ENCODE measurements around the gene PCSK5. TPM values are rescaled to one million over a fixed set of nuclear protein-coding genes. Genes with fewer than 3 reads are reported as not detected.

PCSK5 gene
- polyA plus RNA-seq, 1 donor, result 11.3 TPM

DNA sequence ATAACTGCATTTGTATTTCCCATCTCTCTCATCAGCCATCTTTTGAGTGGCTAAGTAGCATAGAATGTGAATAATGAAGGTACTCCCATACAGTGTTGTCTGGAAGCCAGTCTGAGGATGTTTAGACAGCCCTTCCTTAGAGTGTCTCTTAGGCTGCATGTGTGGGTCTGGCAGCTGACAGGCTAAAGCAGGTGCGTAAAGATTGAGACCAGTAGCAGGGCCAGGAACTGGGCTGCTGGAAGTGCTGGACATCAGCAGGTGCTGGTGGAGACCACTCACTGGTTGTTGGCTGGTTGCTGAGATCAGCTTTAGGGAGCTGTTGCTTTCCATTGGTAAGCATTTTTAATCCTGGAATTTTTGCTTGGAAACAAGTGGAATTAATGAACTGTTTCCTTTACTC, 197.5 kb downstream of the PCSK5 start:
- no peak for DNase-seq

- no peak for DNase-seq
Observed at GRCh38 chr9:76090330-76090729, 199.9 kb downstream of the PCSK5 start.

GRCh38 chr9:76090909-76091308, 200.4 kb downstream of the PCSK5 start:
- DNase-seq, result no peak

- DNase-seq, result no peak
Observed at GRCh38 chr9:76092572-76092971, 202.1 kb downstream of the PCSK5 start.

DNA sequence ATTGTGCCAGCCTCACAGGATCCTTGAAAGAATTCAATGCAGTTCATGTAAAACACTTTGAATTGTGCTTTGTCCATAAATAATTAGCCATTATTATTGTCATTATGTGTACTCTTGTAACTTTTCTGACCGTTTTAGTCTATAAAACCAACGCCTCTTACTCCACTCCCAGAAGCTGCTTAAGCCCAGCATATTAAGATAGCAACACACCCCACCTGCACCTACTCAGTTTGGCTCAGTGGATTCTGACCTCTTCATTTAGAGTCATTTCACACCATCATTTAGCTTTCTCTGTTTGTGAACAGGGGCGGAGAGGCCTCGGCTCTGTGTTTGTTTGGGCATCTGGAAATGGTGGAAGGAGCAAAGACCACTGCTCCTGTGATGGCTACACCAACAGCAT, 205.1 kb downstream of the PCSK5 start:
- no peak for DNase-seq

DNA sequence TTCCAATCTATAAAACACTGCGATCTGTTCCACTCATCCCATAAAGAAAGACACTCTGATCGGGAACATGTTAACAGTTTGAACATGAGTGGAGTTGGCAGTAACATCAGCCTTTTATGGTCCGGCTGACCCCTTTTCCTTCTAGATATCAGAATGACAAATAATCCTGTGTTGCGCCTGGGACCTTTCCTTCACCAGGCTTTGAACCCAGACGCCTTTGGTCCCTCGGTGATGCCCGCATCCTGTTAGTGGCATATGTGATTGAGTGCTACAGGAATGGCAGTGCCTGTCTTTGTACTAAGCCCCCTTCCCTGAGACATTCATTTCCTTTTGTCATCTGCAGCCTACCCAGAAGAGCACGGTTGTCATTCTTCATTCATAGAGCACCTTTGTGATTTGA, 209.0 kb downstream of the PCSK5 start:
- no peak for DNase-seq

DNA sequence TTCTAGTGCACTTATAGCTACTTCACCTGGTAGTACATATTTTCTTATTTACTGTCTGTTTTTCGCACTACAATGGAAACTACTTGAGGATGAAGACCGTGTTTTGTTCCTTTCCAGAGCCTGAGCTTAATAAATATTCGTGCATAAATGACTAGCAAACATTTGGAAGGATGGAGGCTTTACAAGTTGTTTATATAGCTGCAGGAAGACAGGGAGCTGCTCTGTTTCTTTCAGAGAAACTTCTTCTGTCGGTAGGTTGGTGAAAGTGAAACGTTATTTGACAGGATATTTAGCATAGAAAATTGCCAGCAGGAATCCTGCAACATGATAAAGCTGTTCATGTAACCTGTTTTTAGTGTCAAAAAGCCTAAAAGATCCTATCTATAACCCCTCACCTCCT, 210.6 kb downstream of the PCSK5 start:
- DNase-seq, result no peak

- no peak for DNase-seq
Observed at GRCh38 chr9:76101491-76101890, 211.0 kb downstream of the PCSK5 start.

GRCh38 chr9:76101947-76102346, 211.5 kb downstream of the PCSK5 start:
- DNase-seq, result no peak

DNA sequence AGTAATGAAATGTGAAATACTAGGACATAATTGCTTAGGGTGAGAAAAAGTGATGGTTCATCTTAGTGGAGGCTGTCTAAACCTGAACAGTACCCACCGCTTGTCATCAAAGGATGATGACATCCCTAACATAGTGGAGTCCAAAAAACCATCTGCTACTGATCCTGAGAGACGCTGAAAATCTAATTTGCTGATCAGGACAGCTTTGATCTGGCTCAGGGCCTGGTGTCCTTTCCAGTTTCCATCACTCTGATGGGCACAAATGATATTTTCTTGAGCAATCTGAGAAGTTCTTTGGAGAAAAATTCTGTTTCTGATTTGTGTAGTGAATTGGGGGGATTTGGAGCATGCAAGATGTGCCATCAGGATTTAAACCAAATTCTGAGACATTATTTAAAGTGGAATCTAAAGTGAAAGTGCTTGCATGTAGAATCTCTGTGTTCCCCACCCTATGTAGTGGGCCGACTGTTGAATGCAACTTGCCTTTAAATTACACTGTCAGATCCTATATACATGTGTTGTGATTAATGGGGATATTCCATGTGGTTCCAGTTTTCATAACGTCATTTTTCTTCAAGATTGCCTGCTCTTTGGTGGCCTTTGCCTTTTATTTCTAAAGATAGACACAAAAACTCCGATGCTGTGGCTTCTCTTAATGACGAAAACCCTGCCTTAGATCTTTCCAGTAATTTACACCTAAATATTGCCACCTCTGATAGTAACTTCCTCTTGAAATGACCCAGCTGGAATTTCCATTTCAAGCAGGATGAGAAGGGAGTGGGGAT, 213.2 kb downstream of the PCSK5 start:
- DNase-seq, result no peak

DNA sequence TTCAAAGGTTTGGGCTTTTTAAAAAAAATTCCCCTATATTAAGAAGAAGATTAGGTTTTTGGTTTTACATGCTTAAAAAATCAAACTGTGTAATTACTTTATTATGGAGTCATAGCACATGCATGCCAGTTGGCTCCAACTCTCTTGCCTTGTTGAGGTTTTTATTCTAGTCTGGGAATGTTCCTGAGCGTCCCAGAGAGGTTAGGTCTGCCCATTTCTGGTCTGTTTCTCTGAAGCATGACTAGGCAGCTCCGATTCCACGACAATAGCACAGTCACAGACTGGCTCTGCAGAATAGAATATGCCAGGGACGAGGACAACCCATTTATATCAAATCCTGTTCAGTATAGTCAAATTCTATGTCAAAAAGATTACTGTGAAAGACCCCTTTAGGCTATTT, 217.0 kb downstream of the PCSK5 start:
- DNase-seq, result peak; percentile 58

DNA sequence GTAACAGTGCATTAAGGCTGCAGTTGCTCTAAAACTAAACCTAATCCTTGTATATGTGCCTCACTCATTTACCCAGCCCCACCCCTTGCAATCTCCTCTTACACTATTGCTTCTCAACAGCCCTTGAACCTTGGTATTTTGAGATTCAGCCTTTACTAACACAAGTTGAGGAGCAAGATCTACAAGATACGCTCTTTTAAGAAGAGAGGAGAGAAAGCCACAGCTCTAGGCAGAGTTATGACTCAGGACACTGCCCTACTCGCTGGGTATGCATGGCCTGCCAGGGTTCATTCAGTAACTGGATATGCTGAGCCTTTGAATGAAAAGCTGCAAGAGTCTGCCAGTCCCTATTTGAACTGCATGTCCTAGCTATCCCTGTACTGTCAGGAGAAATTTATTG, 219.5 kb downstream of the PCSK5 start:
- no peak for DNase-seq

- no peak for DNase-seq
Observed at GRCh38 chr9:76112151-76112550, 221.7 kb downstream of the PCSK5 start.

GRCh38 chr9:76114144-76114543, 223.7 kb downstream of the PCSK5 start:
- DNase-seq, result peak; percentile 56

GRCh38 chr9:76115396-76115795, 224.9 kb downstream of the PCSK5 start:
- no peak for DNase-seq

DNA sequence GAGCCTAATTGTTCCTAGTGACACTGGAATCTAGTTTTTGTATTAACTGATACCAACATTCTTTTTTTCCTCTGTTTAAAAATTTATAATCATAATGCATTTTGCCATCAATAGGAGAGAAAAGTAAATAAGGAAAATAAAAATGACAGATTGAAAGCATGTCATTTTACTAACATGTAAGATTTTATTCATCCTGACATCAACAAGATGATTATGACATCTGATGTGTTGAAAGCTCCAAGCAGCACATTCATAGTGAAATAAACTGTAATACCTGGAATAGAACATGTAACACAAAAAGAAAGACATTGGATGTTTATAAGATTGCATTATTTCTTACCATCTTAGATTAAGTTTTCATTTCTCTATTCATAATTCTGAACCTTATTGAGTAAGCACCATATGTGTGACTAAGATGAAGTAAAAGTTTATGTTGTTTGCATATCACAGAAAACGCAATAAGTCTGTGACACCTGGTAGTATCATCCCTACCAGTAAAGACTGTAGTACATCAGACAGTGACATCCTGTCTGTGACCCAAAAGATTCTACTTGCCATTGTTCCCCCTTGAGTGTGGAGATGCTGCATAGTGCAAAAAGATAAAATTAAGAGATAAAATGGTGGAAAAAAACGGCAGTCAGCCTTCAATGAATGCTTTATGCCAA, 225.6 kb downstream of the PCSK5 start:
- no peak for DNase-seq

DNA sequence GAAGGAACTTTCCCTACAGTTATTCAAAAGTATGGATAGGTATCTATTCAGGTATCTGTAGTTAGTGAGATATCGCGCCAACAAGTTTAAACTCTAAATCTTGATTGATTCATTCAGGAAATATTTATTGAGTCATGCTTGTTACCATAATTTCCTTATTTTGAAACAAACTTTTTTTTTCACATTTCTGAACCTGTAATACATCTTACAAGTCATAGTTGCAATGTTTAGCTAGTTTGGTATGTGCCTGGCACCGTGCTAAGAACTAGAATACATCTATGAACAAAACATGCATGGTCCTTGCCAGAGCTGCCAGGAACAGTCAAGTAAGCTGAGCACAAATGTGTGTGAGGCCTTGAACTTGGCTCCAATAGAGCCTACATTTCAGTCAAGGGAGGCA, 226.4 kb downstream of the PCSK5 start:
- DNase-seq, result no peak

DNA sequence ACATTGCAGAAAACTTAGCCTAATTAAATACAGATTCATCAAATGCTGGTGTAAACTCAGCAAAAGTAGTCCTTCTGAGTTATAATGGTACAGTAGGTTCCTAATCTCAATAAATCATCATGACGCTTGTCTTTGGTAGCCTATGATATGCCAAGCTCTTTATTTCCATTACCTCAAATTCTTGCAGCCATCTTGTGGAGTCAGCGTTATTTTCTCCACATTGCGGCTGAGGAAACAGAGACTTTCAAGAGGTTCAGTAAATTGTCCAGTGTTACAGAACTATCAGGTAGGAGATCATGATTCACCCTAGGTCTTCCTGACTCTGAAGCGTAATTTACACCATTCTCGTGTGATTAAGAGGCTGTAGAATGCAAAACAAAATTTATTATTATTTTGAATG, 237.2 kb downstream of the PCSK5 start:
- no peak for DNase-seq

GRCh38 chr9:76135902-76136301, 245.4 kb downstream of the PCSK5 start:
- DNase-seq, result no peak

DNA sequence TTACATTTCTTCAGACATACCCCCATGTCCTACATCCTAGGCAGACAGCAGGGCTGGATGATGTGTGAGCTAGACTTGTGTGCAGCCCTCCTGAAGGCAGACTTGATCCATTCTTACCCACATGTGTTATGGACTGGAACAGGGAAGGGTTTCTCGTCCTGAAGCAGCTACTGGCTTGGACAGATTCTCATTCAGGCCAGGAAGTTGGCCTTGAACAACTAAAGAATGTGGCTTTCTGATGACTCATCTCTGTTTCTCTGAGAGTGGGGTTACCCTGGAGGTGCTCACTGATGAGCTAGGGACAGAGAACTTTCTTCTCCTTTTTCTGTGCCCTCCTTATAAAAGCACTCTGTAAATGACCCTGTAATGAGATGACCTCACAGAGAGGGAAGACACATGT, 246.5 kb downstream of the PCSK5 start:
- no peak for DNase-seq

DNA sequence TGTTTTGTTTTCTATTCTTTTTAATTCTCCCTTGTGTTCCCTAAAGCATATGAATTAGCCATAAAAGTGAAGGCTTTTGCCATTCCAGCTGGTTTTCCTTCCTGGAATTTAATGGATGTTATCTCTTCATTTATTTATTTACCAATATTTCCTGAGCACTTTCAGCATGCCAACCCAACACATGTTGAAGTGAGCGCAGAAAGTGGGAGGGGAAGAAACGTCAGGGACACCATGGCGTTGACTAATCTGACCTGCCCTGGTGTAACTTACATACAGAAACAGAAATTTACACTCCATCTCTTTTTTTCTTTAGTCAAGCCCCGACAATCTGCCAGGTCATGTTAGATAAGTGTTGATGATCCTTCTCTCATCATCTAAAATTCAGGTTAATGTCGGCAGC, 247.5 kb downstream of the PCSK5 start:
- DNase-seq, result no peak

DNA sequence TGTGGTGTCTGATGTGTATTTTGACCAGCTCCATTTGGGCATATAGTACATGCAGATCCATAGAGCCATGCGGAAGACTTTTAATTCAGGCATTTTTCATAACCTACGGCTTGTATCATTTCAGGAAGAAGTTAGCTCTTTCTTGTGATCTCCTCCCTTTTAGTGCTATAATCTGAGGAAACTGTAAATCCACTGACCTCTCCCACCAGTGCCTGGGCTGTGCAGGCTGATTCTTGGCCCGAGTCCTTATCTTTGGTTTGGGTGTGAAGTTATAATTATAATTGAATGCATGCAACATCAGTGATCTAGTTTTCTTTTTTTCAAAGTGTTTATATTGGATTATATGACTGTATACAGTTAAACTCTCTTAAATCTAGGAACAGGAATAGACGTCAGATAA, 247.9 kb downstream of the PCSK5 start:
- no peak for DNase-seq

- no peak for DNase-seq
Observed at GRCh38 chr9:76143834-76144233, 253.4 kb downstream of the PCSK5 start.

- DNase-seq, result no peak
Observed at GRCh38 chr9:76150013-76150412, 259.5 kb downstream of the PCSK5 start.

DNA sequence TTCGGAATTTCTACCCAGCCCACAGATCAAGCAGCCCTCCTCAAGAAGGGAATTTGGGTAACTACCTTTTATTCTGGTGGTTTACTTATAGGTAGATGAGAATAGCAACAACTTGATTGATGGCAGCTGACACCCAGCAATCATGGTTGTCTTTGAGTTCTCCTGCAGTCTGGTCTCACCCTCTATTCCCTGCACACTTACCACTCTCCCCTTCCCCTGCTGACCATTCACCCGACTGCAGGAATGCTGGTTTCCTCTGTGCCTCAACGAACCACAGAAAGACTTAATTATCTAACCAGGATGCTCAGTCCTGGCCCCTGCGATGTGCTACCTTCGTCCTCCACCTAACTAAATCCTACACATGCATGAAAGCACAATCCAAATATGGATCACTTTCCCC, 260.8 kb downstream of the PCSK5 start:
- no peak for DNase-seq
